ENCODE measurements around the gene TM4SF18.

- no peak for TF ChIP-seq CTCF (IDR thresholded peaks at IDR 0.05; ENCODE audit: poor library complexity)
- TF ChIP-seq EZH2phosphoT487 (IDR thresholded peaks at IDR 0.05; ENCODE audit: low read depth, severe bottlenecking, unreplicated experiment), result no peak
- no peak for TF ChIP-seq EZH2 (IDR thresholded peaks at IDR 0.05; ENCODE audit: borderline replicate concordance)
Observed at GRCh38 chr3:149292666-149293065, 40.8 kb downstream of the TM4SF18 start.

Data from hepatocyte (in vitro differentiated cells).